ENCODE results near the gene ZNF385D.

- TF ChIP-seq CTCF (IDR thresholded peaks at IDR 0.05; ENCODE audit: borderline replicate concordance, extremely low read depth, low read length, poor library complexity, severe bottlenecking), result no peak
- no peak for TF ChIP-seq EZH2 (IDR thresholded peaks at IDR 0.05; ENCODE audit: borderline replicate concordance, low read depth, low read length, severe bottlenecking)
These were observed 86.0 kb downstream of the ZNF385D start for GRCh38 chr3:21664996-21665395.
